Measurements from ENCODE around the gene RFX2.

Gene RFX2

GRCh38 chr19:6056801-6057650 lies 53.3 kb downstream of the RFX2 start:
- Histone ChIP-seq H3K9me3 (replicated peaks in 1 of 11) (no peaks in the 10 kb centered on the region), H3K27me3 (no peaks in the 10 kb centered on the region), H3K36me3 (no peaks in the 10 kb centered on the region), H3K4me3 (no peak overlapping the region), H3K4me1 (peaks cover 7 to 63% (median 47%) of the 10 kb centered on the region in 10 experiments), H4K20me1 (no peaks in the 10 kb centered on the region), H3K9ac (peak overlapping the region in 9 of 11 experiments; percentile 4 to 76 (median 51); a peak in 13 of 22 replicates), H3K4me2 (peak overlapping the region in 9 of 11 experiments; percentile 21 to 79 (median 70); a peak in 16 of 22 replicates), H3K27ac (peak overlapping the region; percentile 3 to 92 (median 59); a peak in 19 of 22 replicates)
- TF ChIP-seq Cebpa-rat (IDR thresholded peaks at IDR 0.05), result peak in 7 of 11 experiments; percentile 53 to 90 (median 73); a peak in 13 of 22 replicates

GRCh38 chr19:6056282-6056741 lies 54.0 kb downstream of the RFX2 start:
- H4K20me1 ChIP-seq, result no peaks in the 10 kb centered on the region
- TF ChIP-seq Cebpa-rat (IDR thresholded peaks at IDR 0.05), result no peak
- H3K9ac ChIP-seq, result peak overlapping the region in 5 of 11 experiments; percentile 31 to 76 (median 63); a peak in 7 of 22 replicates
- peaks cover 7 to 56% (median 44%) of the 10 kb centered on the region in 10 experiments for H3K4me1 ChIP-seq
- H3K4me3 ChIP-seq, result no peak overlapping the region
- H3K36me3 ChIP-seq, result no peaks in the 10 kb centered on the region
- H3K27me3 ChIP-seq, result no peaks in the 10 kb centered on the region
- peak overlapping the region; percentile 3 to 92 (median 59); a peak in 17 of 22 replicates for H3K27ac ChIP-seq
- no peaks in the 10 kb centered on the region for H3K9me3 ChIP-seq (replicated peaks in 1 of 11)
- H3K4me2 ChIP-seq, result peak overlapping the region in 6 of 11 experiments; percentile 64 to 79 (median 72); a peak in 13 of 22 replicates

GRCh38 chr19:6055013-6055795 lies 55.1 kb downstream of the RFX2 start:
- peaks cover 6 to 45% (median 38%) of the 10 kb centered on the region in 10 experiments for H3K4me1 ChIP-seq
- H3K27ac ChIP-seq, result peak overlapping the region in 1 of 11 experiments; percentile 13; a peak in 2 of 22 replicates
- no peaks in the 10 kb centered on the region for H3K27me3 ChIP-seq
- no peaks in the 10 kb centered on the region for H3K9me3 ChIP-seq (replicated peaks in 1 of 11)
- H3K36me3 ChIP-seq, result no peaks in the 10 kb centered on the region
- H4K20me1 ChIP-seq, result no peaks in the 10 kb centered on the region
- H3K4me3 ChIP-seq, result no peak overlapping the region
- H3K9ac ChIP-seq, result no peak overlapping the region
- H3K4me2 ChIP-seq, result no peak overlapping the region
- TF ChIP-seq Cebpa-rat (IDR thresholded peaks at IDR 0.05), result no peak

GRCh38 chr19:6048793-6049405 lies 61.4 kb downstream of the RFX2 start:
- TF ChIP-seq Cebpa-rat (IDR thresholded peaks at IDR 0.05), result no peak
- no peaks in the 10 kb centered on the region for H3K9me3 ChIP-seq (replicated peaks in 1 of 11)
- H3K27me3 ChIP-seq, result no peaks in the 10 kb centered on the region
- no peaks in the 10 kb centered on the region for H3K36me3 ChIP-seq
- no peak overlapping the region for H3K4me3 ChIP-seq
- no peak overlapping the region for H3K9ac ChIP-seq
- H3K4me2 ChIP-seq, result peak overlapping the region in 5 of 11 experiments; percentile 13 to 60 (median 22); a peak in 5 of 22 replicates
- H3K4me1 ChIP-seq, result peaks cover 0 to 9% (median 5%) of the 10 kb centered on the region in 10 experiments; a peak in 14 of 20 replicates
- H4K20me1 ChIP-seq, result no peaks in the 10 kb centered on the region
- no peak overlapping the region for H3K27ac ChIP-seq

- no peaks in the 10 kb centered on the region for H3K9me3 ChIP-seq (replicated peaks in 1 of 11)
- peak overlapping the region in 1 of 11 experiments; percentile 1; a peak in 2 of 22 replicates for H3K9ac ChIP-seq
- TF ChIP-seq Cebpa-rat (IDR thresholded peaks at IDR 0.05), result no peak
- H3K27ac ChIP-seq, result no peak overlapping the region
- H3K4me1 ChIP-seq, result peaks cover 0 to 14% (median 6%) of the 10 kb centered on the region in 10 experiments; a peak in 15 of 20 replicates
- no peaks in the 10 kb centered on the region for H3K27me3 ChIP-seq
- H3K4me2 ChIP-seq, result peak overlapping the region in 9 of 11 experiments; percentile 10 to 60 (median 22); a peak in 8 of 22 replicates
- no peaks in the 10 kb centered on the region for H4K20me1 ChIP-seq
- H3K36me3 ChIP-seq, result no peaks in the 10 kb centered on the region
- H3K4me3 ChIP-seq, result no peak overlapping the region
These were observed 62.0 kb downstream of the RFX2 start for GRCh38 chr19:6048348-6048747.

- Histone ChIP-seq H3K27ac (no peak overlapping the region), H3K4me1 (peaks cover 5 to 20% (median 11%) of the 10 kb centered on the region in 10 experiments; a peak in 17 of 20 replicates), H3K27me3 (no peaks in the 10 kb centered on the region), H3K9ac (no peak overlapping the region), H4K20me1 (no peaks in the 10 kb centered on the region), H3K4me2 (no peak overlapping the region), H3K9me3 (replicated peaks in 1 of 11) (no peaks in the 10 kb centered on the region), H3K36me3 (no peaks in the 10 kb centered on the region), H3K4me3 (no peak overlapping the region)
- no peak for TF ChIP-seq Cebpa-rat (IDR thresholded peaks at IDR 0.05)
These were observed 62.5 kb downstream of the RFX2 start for GRCh38 chr19:6047741-6048251.

- Histone ChIP-seq H3K27me3 (peaks cover 0 to 1% (median 0%) of the 10 kb centered on the region in 11 experiments; a peak in 2 of 22 replicates), H3K4me1 (peaks cover 10 to 25% (median 17%) of the 10 kb centered on the region in 10 experiments), H3K4me3 (no peak overlapping the region), H3K9ac (no peak overlapping the region), H3K4me2 (no peak overlapping the region), H3K27ac (no peak overlapping the region), H3K9me3 (replicated peaks in 1 of 11) (no peaks in the 10 kb centered on the region), H4K20me1 (no peaks in the 10 kb centered on the region), H3K36me3 (no peaks in the 10 kb centered on the region)
- TF ChIP-seq Cebpa-rat (IDR thresholded peaks at IDR 0.05), result no peak
These were observed 63.0 kb downstream of the RFX2 start for GRCh38 chr19:6047256-6047655.

GRCh38 chr19:6045108-6045507 lies 65.2 kb downstream of the RFX2 start:
- Histone ChIP-seq H3K36me3 (no peaks in the 10 kb centered on the region), H3K9me3 (replicated peaks in 1 of 11) (no peaks in the 10 kb centered on the region), H3K4me2 (no peak overlapping the region), H3K4me1 (peaks cover 17 to 33% (median 23%) of the 10 kb centered on the region in 10 experiments), H3K4me3 (no peak overlapping the region), H4K20me1 (no peaks in the 10 kb centered on the region), H3K9ac (no peak overlapping the region), H3K27ac (no peak overlapping the region), H3K27me3 (peaks cover 0 to 8% (median 0%) of the 10 kb centered on the region in 11 experiments; a peak in 3 of 22 replicates)
- TF ChIP-seq Cebpa-rat (IDR thresholded peaks at IDR 0.05), result no peak
